Right lobe of liver (tissue), 6 donors: ENCODE results near the gene VAV3. TPM values are rescaled to one million over a fixed set of nuclear protein-coding genes. Genes with fewer than 3 reads are reported as not detected.

Experiments
- ATAC-seq, 4 donors: fragments of 200-7000 bp; cut with Tn5 transposase; one replicate each; pipeline ENCODE4 v1.9.1; 2020; ENCODE audit warnings: mild to moderate bottlenecking in 4 of 4, moderate library complexity in 4 of 4
- DNase-seq, 3 donors: peaks; one replicate each; pipeline ENCODE4 v3.0.0-alpha.2; 2020
- H3K27ac ChIP-seq, 3 donors: fragments of 200-600 bp; one replicate each; pipeline ENCODE4 v1.8.0; 2022
- H3K27me3 ChIP-seq, 2 donors: fragments of 200-600 bp; one replicate each; pipeline ENCODE4 v1.8.0; 2022
- H3K36me3 ChIP-seq, 4 donors: fragments of 200-600 bp; sonication (generic) in 1 of 4; one replicate each; pipeline versions ENCODE4 v1.5.1 to v1.8.0; 2017 to 2022; ENCODE audit warnings: control low read depth in 1 of 4
- H3K4me1 ChIP-seq, 4 donors: fragments of 200-600 bp; sonication (generic) in 1 of 4; one replicate each; pipeline versions ENCODE4 v1.5.1 to v1.8.0; 2017 to 2022; ENCODE audit warnings: control low read depth in 1 of 4
- H3K4me3 ChIP-seq, 3 donors: fragments of 200-600 bp; one replicate each; pipeline ENCODE4 v1.8.0; 2022
- H3K9me3 ChIP-seq, 4 donors: fragments of 200-600 bp; sonication (generic) in 1 of 4; one replicate each; pipeline versions ENCODE4 v1.5.1 to v1.8.0; 2017 to 2022; ENCODE audit warnings: control low read depth in 1 of 4
- POLR2A ChIP-seq: fragments of 450-650 bp; IDR thresholded peaks from one replicate; pipeline ENCODE4 v1.6.1; 2017; ENCODE audit warnings: antibody characterized with exemption, mild to moderate bottlenecking
- WGBS: methylation state at CpG from one replicate; pipeline ENCODE4 v1.1.6; 2018; ENCODE audit warnings: low coverage, low lambda C conversion rate; ENCODE audit not compliant: insufficient coverage; ENCODE audit errors: missing lambda C conversion rate; 5-methylcytosine and 5-hydroxymethylcytosine counted together
- intact Hi-C, 2 donors: fragments of 100-400 bp; cut with DNase I; formaldehyde crosslinking; loops; one replicate each; pipeline versions ENCODE4 v1.11.2 to v1.14.1; 2022
- total RNA-seq, 6 experiments: library from RNA; depleted of rRNA in 2 of 6; stranded (reverse); fragments of >200 nt in 2 of 6; fragmentation: NEBNext Ultra II Directional in 3 of 6; extraction: Animal tissue kit (Norgen Biotek cat#: 25700) in 3 of 6; gene quantifications; one replicate each; pipeline versions ENCODE4 v1.1.0 to v1.2.4, GENCODE V29; 2016 to 2023
- TF ChIP-seq, protein P1 (sequence below), 4 donors: fragments of 200-600 bp in 3 of 4; fragments of 450-650 bp in 1 of 4; IDR thresholded peaks; one replicate each; pipeline versions ENCODE4 v1.5.1 to v1.8.0; 2016 to 2022; ENCODE audit warnings: antibody characterized with exemption in 4 of 4, mild to moderate bottlenecking in 2 of 4
- donor health status: DM: no; HTN: yes; CAD: no.
- donor health status: DM: no; HTN: no; CAD: no.
- donor health status: DM: no; HTN: no; CAD: no.
- donor health status: DM: no; HTN: yes; CAD: no.
- donor health status: DM: no; HTN: yes; CAD: no.

Gene VAV3
- total RNA-seq, 6 experiments from 2014 or later: 0.77 to 3.6 (median 1.5) TPM

GRCh38 chr1:107879346-107879745 lies 85.6 kb downstream of the VAV3 start:
- WGBS: 16% methylated on average over 1 of the region's 1 CpG
- TF ChIP-seq, protein P1, sequence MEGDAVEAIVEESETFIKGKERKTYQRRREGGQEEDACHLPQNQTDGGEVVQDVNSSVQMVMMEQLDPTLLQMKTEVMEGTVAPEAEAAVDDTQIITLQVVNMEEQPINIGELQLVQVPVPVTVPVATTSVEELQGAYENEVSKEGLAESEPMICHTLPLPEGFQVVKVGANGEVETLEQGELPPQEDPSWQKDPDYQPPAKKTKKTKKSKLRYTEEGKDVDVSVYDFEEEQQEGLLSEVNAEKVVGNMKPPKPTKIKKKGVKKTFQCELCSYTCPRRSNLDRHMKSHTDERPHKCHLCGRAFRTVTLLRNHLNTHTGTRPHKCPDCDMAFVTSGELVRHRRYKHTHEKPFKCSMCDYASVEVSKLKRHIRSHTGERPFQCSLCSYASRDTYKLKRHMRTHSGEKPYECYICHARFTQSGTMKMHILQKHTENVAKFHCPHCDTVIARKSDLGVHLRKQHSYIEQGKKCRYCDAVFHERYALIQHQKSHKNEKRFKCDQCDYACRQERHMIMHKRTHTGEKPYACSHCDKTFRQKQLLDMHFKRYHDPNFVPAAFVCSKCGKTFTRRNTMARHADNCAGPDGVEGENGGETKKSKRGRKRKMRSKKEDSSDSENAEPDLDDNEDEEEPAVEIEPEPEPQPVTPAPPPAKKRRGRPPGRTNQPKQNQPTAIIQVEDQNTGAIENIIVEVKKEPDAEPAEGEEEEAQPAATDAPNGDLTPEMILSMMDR (IDR thresholded peaks at IDR 0.05): no peak
- TF ChIP-seq POLR2A: no peak
- DNase-seq (no peak), ATAC-seq (no peak)
- Histone ChIP-seq H3K4me1 (no peaks in the 10 kb centered on the region), H3K4me3 (no peak overlapping the region), H3K27ac (no peak overlapping the region), H3K36me3 (no peaks in the 10 kb centered on the region), H3K27me3 (no peaks in the 10 kb centered on the region), H3K9me3 (no peaks in the 10 kb centered on the region)
- intact Hi-C loops: no loop called here

GRCh38 chr1:107877745-107878144 lies 87.2 kb downstream of the VAV3 start:
- no peaks in the 10 kb centered on the region for H3K36me3 ChIP-seq
- 50% methylated on average over 1 of the region's 1 CpG for WGBS
- no peaks in the 10 kb centered on the region for H3K4me1 ChIP-seq
- DNase-seq: no peak
- H3K27me3 ChIP-seq: no peaks in the 10 kb centered on the region
- no peaks in the 10 kb centered on the region for H3K9me3 ChIP-seq
- TF ChIP-seq, protein P1 (IDR thresholded peaks at IDR 0.05): no peak
- TF ChIP-seq POLR2A: no peak
- H3K27ac ChIP-seq: no peak overlapping the region
- no peak overlapping the region for H3K4me3 ChIP-seq
- intact Hi-C loops: no loop called here
- peak in 3 of 4 donors; percentile 42 to 68 (median 51) for ATAC-seq

- H3K27ac ChIP-seq: no peak overlapping the region
- ATAC-seq (no peak), DNase-seq (no peak)
- intact Hi-C loops: no loop called here
- no peaks in the 10 kb centered on the region for H3K27me3 ChIP-seq
- 43% methylated on average over 2 of the region's 2 CpGs for WGBS
- H3K9me3 ChIP-seq: no peaks in the 10 kb centered on the region
- H3K4me3 ChIP-seq: no peak overlapping the region
- no peaks in the 10 kb centered on the region for H3K4me1 ChIP-seq
- no peak for TF ChIP-seq POLR2A
- TF ChIP-seq, protein P1 (IDR thresholded peaks at IDR 0.05): no peak
- no peaks in the 10 kb centered on the region for H3K36me3 ChIP-seq
Measured at GRCh38 chr1:107877092-107877491, 87.9 kb downstream of the VAV3 start.

DNA sequence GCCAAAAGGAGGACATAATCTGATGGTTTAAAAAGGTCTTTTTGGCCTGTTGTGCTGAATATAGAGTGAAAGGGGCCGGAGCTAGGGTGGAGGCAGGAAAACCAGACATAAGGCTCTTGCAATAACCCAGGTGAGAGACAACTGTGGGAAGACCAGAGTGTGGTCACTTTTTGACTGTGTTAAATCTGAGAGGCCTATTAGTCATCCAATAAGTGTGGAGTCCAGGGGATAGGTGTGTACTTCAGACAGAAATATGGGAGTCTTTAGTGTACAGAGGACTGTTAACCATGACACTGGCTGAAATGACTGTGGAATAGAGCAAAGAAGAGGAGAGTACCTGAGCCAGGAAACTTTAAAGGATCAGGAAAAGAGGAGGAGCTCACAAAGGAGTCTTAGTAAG lies 89.3 kb downstream of the VAV3 start:
- WGBS: 50% methylated on average over 1 of the region's 1 CpG
- DNase-seq (no peak), ATAC-seq (no peak)
- Histone ChIP-seq H3K27me3 (no peaks in the 10 kb centered on the region), H3K4me3 (no peak overlapping the region), H3K27ac (no peak overlapping the region), H3K4me1 (no peaks in the 10 kb centered on the region), H3K36me3 (no peaks in the 10 kb centered on the region), H3K9me3 (no peaks in the 10 kb centered on the region)
- TF ChIP-seq POLR2A: no peak
- TF ChIP-seq, protein P1 (IDR thresholded peaks at IDR 0.05): no peak
- intact Hi-C loops: no loop called here

- H3K36me3 ChIP-seq: no peaks in the 10 kb centered on the region
- no peak for TF ChIP-seq POLR2A
- TF ChIP-seq, protein P1 (IDR thresholded peaks at IDR 0.05): no peak
- no peaks in the 10 kb centered on the region for H3K27me3 ChIP-seq
- no peaks in the 10 kb centered on the region for H3K9me3 ChIP-seq
- ATAC-seq (no peak), DNase-seq (no peak)
- no peak overlapping the region for H3K4me3 ChIP-seq
- no peaks in the 10 kb centered on the region for H3K4me1 ChIP-seq
- 30% methylated on average over 1 of the region's 1 CpG for WGBS
- intact Hi-C loops: no loop called here
- H3K27ac ChIP-seq: no peak overlapping the region
Measured at GRCh38 chr1:107874221-107874620, 90.8 kb downstream of the VAV3 start.
